HG03565 (cell line): ENCODE results near the gene TEX36.
"Not testable (repeated sequence)": the region's sequence is repeated elsewhere in the genome, so short reads cannot be mapped to it uniquely, and the experiment has no call there.

Experiments used
- ATAC-seq: cut with Tn5 transposase; IDR thresholded peaks from one replicate; pipeline ENCODE4 v1.9.1; 2021; ENCODE audit warnings: mild to moderate bottlenecking, moderate library complexity; ENCODE audit not compliant: unreplicated experiment

TEX36 gene

DNA sequence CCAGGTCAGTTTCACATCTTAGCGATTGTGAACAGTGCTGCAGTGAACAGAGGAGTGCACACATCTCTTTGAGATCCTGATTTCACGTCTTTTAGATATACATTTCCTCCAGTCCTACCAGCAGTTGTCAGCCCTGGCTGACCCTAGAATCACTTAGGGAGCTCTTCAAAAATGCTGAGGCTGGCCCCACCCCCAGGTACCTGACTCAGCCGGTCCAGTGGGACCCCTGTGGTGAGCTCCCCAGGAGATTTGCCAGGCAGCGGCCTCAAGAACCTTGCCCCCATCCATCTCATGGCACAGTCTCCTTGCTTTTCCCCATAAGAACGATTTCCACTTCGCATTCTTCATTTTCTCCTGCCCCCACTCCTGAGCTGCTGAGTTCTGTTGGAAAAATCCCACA lies 45.5 kb downstream of the TEX36 start:
- ATAC-seq, result no peak

GRCh38 chr10:125634606-125635005 lies 48.4 kb downstream of the TEX36 start:
- ATAC-seq, result no peak

GRCh38 chr10:125633517-125633999 lies 49.4 kb downstream of the TEX36 start:
- ATAC-seq, result no peak

DNA sequence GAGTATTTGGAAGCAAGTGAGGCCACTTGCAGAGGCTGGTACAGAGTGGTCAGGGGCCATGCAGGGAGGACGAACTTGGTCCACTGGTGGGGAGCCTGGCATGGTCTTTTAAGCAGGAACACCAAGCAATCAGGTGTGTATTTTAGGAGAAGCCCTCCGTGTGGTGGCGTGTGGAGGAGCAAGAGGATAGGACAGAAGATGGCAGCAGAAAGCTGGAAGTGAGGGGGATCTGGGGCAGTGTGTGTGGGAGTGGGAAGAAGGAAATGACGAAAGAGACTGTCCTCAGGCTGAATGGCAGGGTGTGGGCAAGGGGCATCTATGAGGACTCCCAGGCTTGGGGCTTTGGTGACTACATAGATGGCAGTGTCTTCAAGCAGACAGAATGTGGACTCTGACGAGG lies 51.2 kb downstream of the TEX36 start:
- ATAC-seq, result no peak

- no peak for ATAC-seq
Observed at GRCh38 chr10:125629758-125630376, 53.1 kb downstream of the TEX36 start.

- ATAC-seq, result no peak
Observed at GRCh38 chr10:125628104-125629049, 54.6 kb downstream of the TEX36 start.

- ATAC-seq, result no peak
Observed at GRCh38 chr10:125627646-125628045, 55.3 kb downstream of the TEX36 start.

- no peak for ATAC-seq
Observed at GRCh38 chr10:125626671-125627070, 56.3 kb downstream of the TEX36 start.

DNA sequence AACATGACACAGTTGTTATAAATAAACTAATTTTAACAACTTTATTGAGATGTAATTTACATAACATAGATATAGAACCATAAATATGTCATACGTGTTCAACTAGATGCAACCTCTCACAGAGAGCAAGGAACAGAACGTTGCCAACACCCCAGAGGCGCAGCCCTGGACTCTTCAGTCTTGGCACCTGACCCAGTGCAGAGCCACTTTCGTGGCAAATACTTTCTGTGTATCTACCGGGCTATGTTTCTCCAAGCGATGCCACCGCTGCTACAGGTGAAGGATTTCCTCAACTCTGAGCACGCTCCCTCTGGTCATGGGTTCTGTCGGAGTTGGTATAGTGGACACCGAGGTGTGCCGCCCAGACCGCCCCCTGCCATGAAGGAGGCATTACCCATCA lies 57.4 kb downstream of the TEX36 start:
- ATAC-seq, result no peak

DNA sequence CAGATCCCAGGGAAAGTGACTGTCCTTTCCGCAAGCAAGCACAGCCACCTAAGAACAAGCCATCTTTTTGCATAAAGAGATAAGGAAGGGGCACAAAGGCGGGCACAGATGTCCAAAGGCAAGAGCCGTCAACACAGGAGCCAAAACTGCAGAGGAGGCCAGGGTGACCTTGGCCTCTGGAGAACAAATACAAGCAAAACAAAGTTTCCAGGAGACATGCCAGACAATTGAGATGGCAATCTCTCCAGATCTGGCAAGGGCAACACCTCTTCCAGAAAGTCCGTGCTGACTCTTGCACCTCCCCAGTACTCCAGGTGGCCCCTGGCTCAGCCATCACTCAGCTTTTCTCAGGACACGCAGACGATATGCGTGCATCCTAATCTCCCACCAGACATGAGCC lies 58.2 kb downstream of the TEX36 start:
- ATAC-seq, result no peak

- ATAC-seq, result no peak
Observed at GRCh38 chr10:125621052-125621451, 61.9 kb downstream of the TEX36 start.

- ATAC-seq, result no peak
Observed at GRCh38 chr10:125620401-125620800, 62.6 kb downstream of the TEX36 start.

DNA sequence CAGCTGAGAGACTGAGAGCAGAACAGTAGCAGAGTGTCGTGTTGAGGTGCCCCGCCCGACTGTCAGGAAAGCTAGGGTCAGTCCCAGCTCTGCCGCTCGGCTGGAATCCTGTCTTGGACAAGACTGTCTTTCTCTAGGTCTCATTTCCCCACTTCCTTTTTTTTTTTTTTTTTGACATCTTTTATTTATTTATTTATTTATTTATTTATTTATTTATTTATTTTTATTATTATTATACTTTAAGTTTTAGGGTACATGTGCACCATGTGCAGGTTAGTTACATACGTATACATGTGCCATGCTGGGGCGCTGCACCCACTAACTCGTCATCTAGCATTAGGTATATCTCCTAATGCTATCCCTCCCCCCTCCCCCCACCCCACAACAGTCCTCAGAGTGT lies 69.9 kb downstream of the TEX36 start:
- not testable (repeated sequence) for ATAC-seq

DNA sequence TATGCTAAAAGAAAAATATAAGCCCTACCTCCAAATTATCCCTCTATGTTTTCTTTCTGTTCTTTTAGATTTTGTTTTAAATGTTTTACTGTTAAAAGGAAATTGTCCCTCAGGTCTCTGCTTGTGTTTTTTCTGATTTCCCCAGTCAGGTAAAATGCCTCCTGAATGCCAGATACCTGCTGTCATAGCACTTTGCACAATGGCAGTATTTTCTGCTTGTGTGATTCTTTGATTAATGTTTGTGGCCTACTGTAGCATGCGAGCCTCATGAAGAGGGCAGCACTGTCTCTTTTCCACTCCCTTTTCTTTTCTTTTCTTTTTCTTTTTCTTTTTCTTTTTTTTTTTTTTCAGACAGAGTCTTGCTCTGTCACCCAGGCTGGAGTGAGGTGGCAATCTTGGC lies 71.2 kb downstream of the TEX36 start:
- ATAC-seq, result no peak

DNA sequence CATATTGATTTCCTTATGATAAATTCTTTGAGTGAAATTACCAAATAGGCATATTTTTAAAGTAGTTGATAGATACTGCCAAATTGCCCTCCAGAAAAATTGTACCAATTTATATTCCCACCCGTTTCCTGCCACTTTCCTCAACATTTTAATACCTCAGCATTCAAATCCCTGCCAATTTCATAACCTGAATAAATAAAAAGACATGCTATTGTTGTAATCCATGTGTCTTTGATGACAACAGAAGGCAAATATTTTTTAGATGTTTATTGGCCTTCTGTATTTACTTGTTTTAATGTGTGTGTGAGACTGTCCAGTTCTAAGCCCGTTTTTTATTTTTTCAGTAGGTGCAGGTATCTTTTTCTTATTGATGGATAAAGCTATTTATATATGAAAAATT lies 71.7 kb downstream of the TEX36 start:
- ATAC-seq, result no peak

- no peak for ATAC-seq
Observed at GRCh38 chr10:125609859-125610258, 73.1 kb downstream of the TEX36 start.

DNA sequence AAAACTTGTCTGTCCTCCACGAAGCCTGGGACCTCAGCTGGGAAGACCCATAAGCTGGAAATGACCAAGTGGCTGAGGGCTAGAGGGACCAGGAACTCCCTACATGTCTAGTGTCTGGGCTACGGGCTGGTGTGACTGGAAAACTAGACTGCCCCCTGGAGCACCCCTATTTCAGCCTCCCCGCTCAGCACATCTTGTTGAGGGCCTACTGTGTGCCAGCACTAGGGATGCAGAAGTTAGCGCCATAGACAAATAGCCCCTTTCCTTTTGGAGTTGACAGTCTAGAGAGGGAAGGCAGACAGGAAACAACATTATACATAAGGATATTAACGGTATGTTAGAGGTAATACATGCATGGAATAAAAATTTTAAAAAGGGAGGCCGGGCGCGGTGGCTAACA lies 74.5 kb downstream of the TEX36 start:
- no peak for ATAC-seq

DNA sequence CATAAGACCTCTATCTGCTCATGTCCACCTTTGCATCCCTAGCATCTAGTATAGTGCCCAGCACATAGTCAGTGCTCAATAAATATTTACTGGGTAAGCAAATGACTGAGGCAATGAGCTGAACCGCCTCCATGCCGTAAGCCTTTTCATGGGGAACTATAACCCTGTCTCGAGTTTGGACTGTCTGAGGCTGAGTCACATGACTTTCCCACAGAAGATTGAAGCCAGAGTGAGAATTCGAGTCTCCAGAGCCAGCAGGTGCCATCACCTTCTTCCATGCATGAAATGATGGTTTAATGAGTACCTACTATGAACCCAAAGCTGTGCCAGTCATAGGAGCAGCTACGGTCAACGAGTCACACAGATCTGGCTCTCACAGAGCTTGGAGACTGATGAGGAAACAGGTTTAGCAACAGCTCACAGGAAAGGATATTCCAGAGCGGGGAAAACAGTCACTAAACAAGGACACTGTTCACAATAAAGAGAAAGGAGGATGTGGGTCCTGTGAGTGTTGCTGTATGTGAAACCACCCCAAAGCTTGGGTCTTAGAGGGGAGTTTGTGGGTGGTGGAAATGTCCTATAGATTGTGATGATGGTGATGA lies 75.2 kb downstream of the TEX36 start:
- no peak for ATAC-seq

DNA sequence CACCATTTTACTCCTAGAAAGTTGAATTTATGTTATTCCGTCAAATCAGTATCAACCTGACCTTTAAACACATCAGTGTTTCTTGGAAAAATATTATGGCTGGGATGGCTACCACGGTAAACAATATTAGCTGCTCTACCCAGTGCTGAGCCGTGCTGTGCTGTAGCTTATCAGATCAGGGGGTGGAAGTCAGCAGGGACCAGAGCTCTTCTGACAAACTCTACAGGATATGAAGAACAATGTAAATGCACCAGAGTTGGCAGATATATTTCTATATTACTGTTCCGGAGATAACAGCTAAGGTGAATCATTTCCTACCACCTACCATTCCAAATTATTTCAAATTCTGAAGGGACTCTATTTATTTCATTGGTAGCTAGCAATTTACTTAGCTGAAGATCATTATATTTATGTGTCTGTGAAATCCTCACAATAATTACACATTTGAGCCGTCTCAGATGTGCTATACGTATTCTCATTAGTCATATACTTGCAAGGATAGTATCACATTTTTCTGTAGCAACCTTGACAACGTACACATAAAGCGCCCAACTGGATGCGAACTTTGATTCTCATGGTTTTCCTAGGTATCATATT lies 76.5 kb downstream of the TEX36 start:
- no peak for ATAC-seq
